Astrocyte (in vitro differentiated cells and primary cell): Measurements from ENCODE around the gene BBIP1. TPM values are rescaled to one million over a fixed set of nuclear protein-coding genes. Genes with fewer than 3 reads are reported as not detected.
A peak's percentile ranks its signal among the peaks of the same experiment; 100 is the strongest.

ENCODE experiments used
- DNase-seq: peaks from one replicate; pipeline ENCODE4 v3.0.0-alpha.2; 2010; ENCODE audit warnings: low read depth
- FAIRE-seq: peaks from 2 replicates; lab custom pipeline; 2011; peaks lifted over from hg19 to GRCh38; lab: Jason Lieb, UNC
- H2AFZ ChIP-seq: 2 replicates; pipeline ENCODE4 v1.6.0; 2012; ENCODE audit warnings: low read depth, low read length, inconsistent platforms
- H3K27ac ChIP-seq: 2 replicates; pipeline ENCODE4 v1.5.1; 2011; ENCODE audit warnings: low read depth, low read length, inconsistent platforms
- H3K27me3 ChIP-seq: 2 replicates; pipeline ENCODE4 v1.6.0; 2011; ENCODE audit warnings: low read length, inconsistent platforms; ENCODE audit not compliant: insufficient read depth
- H3K36me3 ChIP-seq: 2 replicates; pipeline ENCODE4 v1.5.1; 2011; ENCODE audit warnings: low read length, inconsistent platforms; ENCODE audit not compliant: insufficient read depth
- H3K4me1 ChIP-seq: 2 replicates; pipeline ENCODE4 v1.5.1; 2011; ENCODE audit warnings: low read length, inconsistent platforms; ENCODE audit not compliant: insufficient read depth
- H3K4me2 ChIP-seq: 2 replicates; pipeline ENCODE4 v1.6.0; 2012; ENCODE audit warnings: low read length, inconsistent platforms
- H3K4me3 ChIP-seq: 2 replicates; pipeline ENCODE4 v1.5.1; 2011; ENCODE audit warnings: low read depth, mild to moderate bottlenecking, low read length, inconsistent platforms; ENCODE audit not compliant: insufficient read depth
- H3K79me2 ChIP-seq: 2 replicates; pipeline ENCODE4 v1.6.0; 2012; ENCODE audit warnings: mild to moderate bottlenecking, low read length, inconsistent platforms; ENCODE audit not compliant: insufficient read depth
- H3K9ac ChIP-seq: 2 replicates; pipeline ENCODE4 v1.6.0; 2012; ENCODE audit warnings: mild to moderate bottlenecking, low read length, inconsistent platforms
- H3K9me3 ChIP-seq: 2 replicates; pipeline ENCODE4 v1.5.1; 2012; ENCODE audit warnings: low read depth, mild to moderate bottlenecking, low read length, inconsistent platforms; ENCODE audit not compliant: insufficient read depth
- H4K20me1 ChIP-seq: 2 replicates; pipeline ENCODE4 v1.6.0; 2012; ENCODE audit warnings: low read length, inconsistent platforms; ENCODE audit not compliant: insufficient read depth
- H3K27ac Mint-ChIP-seq: one replicate; pipeline ENCODE4 v1.8.0; 2021; ENCODE audit warnings: mild to moderate bottlenecking, mixed read lengths; ENCODE audit not compliant: unreplicated experiment
- H3K27me3 Mint-ChIP-seq: one replicate; pipeline ENCODE4 v1.8.0; 2021; ENCODE audit warnings: low read depth, mixed read lengths; ENCODE audit not compliant: unreplicated experiment
- H3K36me3 Mint-ChIP-seq: one replicate; pipeline ENCODE4 v1.8.0; 2021; ENCODE audit warnings: low read depth, mixed read lengths; ENCODE audit not compliant: unreplicated experiment
- H3K4me1 Mint-ChIP-seq: one replicate; pipeline ENCODE4 v1.8.0; 2021; ENCODE audit warnings: low read depth, mixed read lengths; ENCODE audit not compliant: unreplicated experiment
- H3K4me3 Mint-ChIP-seq: one replicate; pipeline ENCODE4 v1.8.0; 2021; ENCODE audit warnings: mild to moderate bottlenecking, moderate library complexity, mixed read lengths; ENCODE audit not compliant: unreplicated experiment
- H3K9me3 Mint-ChIP-seq: one replicate; pipeline ENCODE4 v1.8.0; 2021; ENCODE audit warnings: mild to moderate bottlenecking, mixed read lengths; ENCODE audit not compliant: unreplicated experiment
- EZH2 ChIP-seq: IDR thresholded peaks from 2 replicates; pipeline ENCODE4 v1.6.1; 2012; ENCODE audit warnings: mild to moderate bottlenecking, low read length, inconsistent platforms; ENCODE audit not compliant: insufficient read depth
- total RNA-seq: library from RNA; stranded (reverse); gene quantifications from 2 replicates; pipeline ENCODE4 v1.2.1, GENCODE V29; 2021
- TF ChIP-seq, protein P1 (sequence below): IDR thresholded peaks from 2 replicates; pipeline ENCODE4 v1.5.1; 2011; ENCODE audit warnings: low read depth, mild to moderate bottlenecking, inconsistent platforms, low read length, moderate library complexity; ENCODE audit not compliant: insufficient read depth

Gene BBIP1
- total RNA-seq, 1 donor from 2014 or later = 24.1 TPM

DNA sequence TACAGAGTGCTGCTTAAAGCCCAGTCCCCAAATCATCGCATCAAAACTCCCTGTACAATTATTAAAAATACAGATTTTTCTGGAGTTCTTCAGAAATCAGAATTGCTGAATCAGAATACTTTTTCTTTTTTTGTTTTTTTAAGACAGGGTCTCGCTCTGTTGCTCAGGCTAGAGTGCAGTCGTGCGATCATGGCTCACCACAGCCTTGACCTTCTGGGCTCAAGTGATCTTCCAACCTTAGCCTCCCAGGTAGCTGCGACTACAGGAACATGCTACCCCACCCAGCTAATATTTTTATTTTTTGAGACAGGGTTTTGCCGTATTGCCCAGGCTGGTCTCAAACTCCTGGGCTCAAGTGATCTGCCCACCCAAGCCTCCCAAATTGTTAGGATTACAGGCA is 3.9 kb downstream of the BBIP1 start:
- Mint-ChIP-seq H3K4me3 (no peak overlapping the region), H3K27ac (no peak overlapping the region), H3K4me1 (peaks cover 23% of the 10 kb centered on the region), H3K36me3 (no peaks in the 10 kb centered on the region), H3K27me3 (no peaks in the 10 kb centered on the region), H3K9me3 (no peaks in the 10 kb centered on the region)
- Histone ChIP-seq H3K4me2 (no peak overlapping the region), H3K9ac (no peak overlapping the region), H3K4me1 (peaks cover 25% of the 10 kb centered on the region), H3K27ac (no peak overlapping the region), H3K27me3 (no peaks in the 10 kb centered on the region), H3K9me3 (no peaks in the 10 kb centered on the region), H4K20me1 (no peaks in the 10 kb centered on the region), H3K36me3 (no peaks in the 10 kb centered on the region), H2AFZ (no peak overlapping the region), H3K4me3 (no peak overlapping the region), H3K79me2 (peaks cover 2% of the 10 kb centered on the region)
- no peak for FAIRE-seq
- DNase-seq = no peak
- TF ChIP-seq EZH2 = no peak
- TF ChIP-seq, protein P1, sequence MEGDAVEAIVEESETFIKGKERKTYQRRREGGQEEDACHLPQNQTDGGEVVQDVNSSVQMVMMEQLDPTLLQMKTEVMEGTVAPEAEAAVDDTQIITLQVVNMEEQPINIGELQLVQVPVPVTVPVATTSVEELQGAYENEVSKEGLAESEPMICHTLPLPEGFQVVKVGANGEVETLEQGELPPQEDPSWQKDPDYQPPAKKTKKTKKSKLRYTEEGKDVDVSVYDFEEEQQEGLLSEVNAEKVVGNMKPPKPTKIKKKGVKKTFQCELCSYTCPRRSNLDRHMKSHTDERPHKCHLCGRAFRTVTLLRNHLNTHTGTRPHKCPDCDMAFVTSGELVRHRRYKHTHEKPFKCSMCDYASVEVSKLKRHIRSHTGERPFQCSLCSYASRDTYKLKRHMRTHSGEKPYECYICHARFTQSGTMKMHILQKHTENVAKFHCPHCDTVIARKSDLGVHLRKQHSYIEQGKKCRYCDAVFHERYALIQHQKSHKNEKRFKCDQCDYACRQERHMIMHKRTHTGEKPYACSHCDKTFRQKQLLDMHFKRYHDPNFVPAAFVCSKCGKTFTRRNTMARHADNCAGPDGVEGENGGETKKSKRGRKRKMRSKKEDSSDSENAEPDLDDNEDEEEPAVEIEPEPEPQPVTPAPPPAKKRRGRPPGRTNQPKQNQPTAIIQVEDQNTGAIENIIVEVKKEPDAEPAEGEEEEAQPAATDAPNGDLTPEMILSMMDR = no peak

DNA sequence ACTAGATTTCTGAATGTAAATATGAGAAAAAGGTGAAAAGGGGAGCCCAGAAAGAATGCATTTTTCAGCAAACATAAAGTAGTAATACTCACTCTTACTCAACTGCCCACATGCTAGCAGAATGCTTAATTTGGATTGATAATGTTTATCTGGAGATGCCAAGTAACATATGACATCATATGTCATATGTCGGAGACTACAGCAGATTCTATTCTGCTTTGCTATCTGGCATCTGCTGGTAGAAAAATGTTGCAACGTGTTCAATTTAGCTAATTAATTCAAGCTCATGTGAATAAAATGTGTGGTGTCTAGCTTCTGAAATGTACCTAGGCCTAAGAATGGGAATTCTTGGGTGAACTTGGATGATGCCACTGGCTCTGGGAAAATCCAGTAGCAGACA is 4.5 kb downstream of the BBIP1 start:
- H2AFZ ChIP-seq = no peak overlapping the region
- no peak overlapping the region for H3K27ac ChIP-seq
- no peak overlapping the region for H3K4me3 ChIP-seq
- H3K36me3 ChIP-seq = no peaks in the 10 kb centered on the region
- H3K9me3 Mint-ChIP-seq = no peaks in the 10 kb centered on the region
- TF ChIP-seq, protein P1 = no peak
- no peak for TF ChIP-seq EZH2
- no peaks in the 10 kb centered on the region for H3K27me3 Mint-ChIP-seq
- no peak overlapping the region for H3K4me2 ChIP-seq
- H3K4me1 Mint-ChIP-seq = peaks cover 23% of the 10 kb centered on the region
- FAIRE-seq (no peak), DNase-seq (peak; percentile 55)
- H3K36me3 Mint-ChIP-seq = no peaks in the 10 kb centered on the region
- H3K27me3 ChIP-seq = no peaks in the 10 kb centered on the region
- H4K20me1 ChIP-seq = no peaks in the 10 kb centered on the region
- H3K27ac Mint-ChIP-seq = peak overlapping the region; percentile 53
- peaks cover 25% of the 10 kb centered on the region for H3K4me1 ChIP-seq
- H3K79me2 ChIP-seq = no peaks in the 10 kb centered on the region
- no peaks in the 10 kb centered on the region for H3K9me3 ChIP-seq
- no peak overlapping the region for H3K9ac ChIP-seq
- H3K4me3 Mint-ChIP-seq = no peak overlapping the region

DNA sequence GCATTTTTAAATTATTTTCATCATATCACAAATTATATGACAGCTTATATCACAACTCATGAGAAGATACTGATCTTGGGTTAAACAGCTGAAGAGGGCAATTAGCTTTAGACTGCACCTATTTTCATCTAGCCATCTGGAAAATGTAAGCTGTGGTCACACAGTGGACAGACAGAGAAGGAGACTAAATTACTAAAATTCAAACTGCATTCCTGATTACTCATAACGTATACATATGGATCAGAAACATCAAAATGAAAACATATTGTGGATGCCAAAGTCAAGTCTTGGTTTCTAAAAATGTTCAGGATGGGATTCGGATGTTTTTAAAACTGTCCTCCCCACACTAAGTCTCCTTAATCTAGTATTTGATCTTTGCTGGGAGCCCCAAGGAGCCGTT is 6.6 kb downstream of the BBIP1 start:
- H3K27ac Mint-ChIP-seq = peak overlapping the region; percentile 67
- peak; percentile 70 for DNase-seq
- peak overlapping the region; percentile 67 for H3K4me2 ChIP-seq
- H3K36me3 ChIP-seq = no peaks in the 10 kb centered on the region
- H3K4me1 Mint-ChIP-seq = peaks cover 19% of the 10 kb centered on the region
- H3K9me3 Mint-ChIP-seq = no peaks in the 10 kb centered on the region
- H3K9ac ChIP-seq = no peak overlapping the region
- peak overlapping the region; percentile 45 for H3K27ac ChIP-seq
- H3K36me3 Mint-ChIP-seq = no peaks in the 10 kb centered on the region
- H3K4me3 Mint-ChIP-seq = no peak overlapping the region
- H2AFZ ChIP-seq = no peak overlapping the region
- no peaks in the 10 kb centered on the region for H3K9me3 ChIP-seq
- no peaks in the 10 kb centered on the region for H4K20me1 ChIP-seq
- H3K4me3 ChIP-seq = no peak overlapping the region
- H3K27me3 ChIP-seq = no peaks in the 10 kb centered on the region
- peak; percentile 87 for FAIRE-seq
- TF ChIP-seq EZH2 = no peak
- no peaks in the 10 kb centered on the region for H3K79me2 ChIP-seq
- H3K27me3 Mint-ChIP-seq = no peaks in the 10 kb centered on the region
- peaks cover 23% of the 10 kb centered on the region for H3K4me1 ChIP-seq
